ENCODE measurements around the gene ANAPC13. TPM values are rescaled to one million over a fixed set of nuclear protein-coding genes. Genes with fewer than 3 reads are reported as not detected.
A peak's percentile ranks its signal among the peaks of the same experiment; 100 is the strongest.

The ANAPC13 gene
- total and polyA plus RNA-seq, 2 of the 4 experiments (the other 2 are of a cell fraction): 43.4 to 62.9 TPM

DNA sequence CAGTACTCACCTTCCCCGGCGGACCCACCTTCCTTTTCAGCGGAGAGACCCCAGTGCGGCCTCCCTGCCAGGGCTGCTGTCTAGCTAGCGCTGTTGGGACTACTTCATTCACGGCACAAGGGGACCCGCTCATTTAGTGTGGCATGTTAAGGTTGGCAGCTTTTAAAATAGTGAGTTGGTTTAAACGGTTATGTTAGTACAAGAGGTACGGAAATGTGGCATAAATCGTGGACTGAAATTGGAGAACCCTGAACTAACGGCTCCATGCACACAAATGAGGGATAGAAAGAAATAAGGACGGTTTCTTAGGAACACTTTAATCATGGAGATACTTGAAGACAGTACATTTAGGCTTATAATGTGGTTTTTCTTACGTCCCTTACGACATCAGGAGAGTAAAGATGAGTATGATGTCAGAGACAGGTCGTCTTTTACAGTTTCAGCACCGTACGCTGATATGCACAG is 824 bp upstream of the ANAPC13 start:
- peak overlapping the region; percentile 86 for H4K91ac ChIP-seq (ENCODE audit: insufficient read depth, low read depth, low read length)
- 0% methylated on average over 5 of the region's 17 CpGs; no CpG with 5 or more reads in 1 of the 2 experiments for WGBS, 2 experiments (ENCODE audit: extremely low coverage in 2 of 2, insufficient read length in 1 of 2)
- in situ Hi-C loops (cut with MboI; ENCODE audit: low sequenced_read_pairs) (loop anchor here (10.0 to 25.0 kb wide), 2 partner anchors 552 to 674 kb away; partner anchors contain the start of gene SRPRB), intact Hi-C loops (cut with micrococcal nuclease) (loop anchor here (5.0 to 10.0 kb wide), 2 partner anchors 552 to 824 kb away; partner anchors contain the start of gene TOPBP1), dilution Hi-C loops (cut with HindIII; ENCODE audit: low sequenced_read_pairs, unreplicated experiment) (no loop called here)
- H2BK20ac ChIP-seq (ENCODE audit: low read depth, low read length): peak overlapping the region; percentile 8; the same call in 1 of the 2 replicates
- H3K23ac ChIP-seq (ENCODE audit: low read depth, low read length): peak overlapping the region; percentile 97
- peak overlapping the region; percentile 96 for H2AFZ ChIP-seq (replicated peaks; ENCODE audit: low read length, poor library complexity)
- H3K18ac ChIP-seq (ENCODE audit: low read depth, low read length): peak overlapping the region; percentile 90
- H4K20me1 ChIP-seq (ENCODE audit: insufficient read depth, low read length): no peaks in the 10 kb centered on the region
- H3K4ac ChIP-seq (ENCODE audit: low read depth, low read length): peak overlapping the region; percentile 88
- peak overlapping the region; percentile 96 for H3K56ac ChIP-seq (ENCODE audit: extremely low read depth, insufficient read depth, low read length)
- ChIA-PET CTCF (interaction anchor here (0.9 to 1.9 kb wide), 3 partner anchors 11 to 289 kb away, joined by 3 to 6 read pairs (median 4); no protein-coding TSS in a partner anchor), POLR2A (ENCODE audit: unreplicated experiment) (interaction anchor here (0.5 to 1.4 kb wide), 4 partner anchors 132 to 182 kb away, joined by 3 to 8 read pairs (median 4); no protein-coding TSS in a partner anchor)
- peak overlapping the region; percentile 100 for H3K4me2 ChIP-seq (ENCODE audit: low read depth, low read length)
- H3K9me3 ChIP-seq (ENCODE audit: control insufficient read depth, insufficient read depth, low read length): no peaks in the 10 kb centered on the region
- TF ChIP-seq FOS (IDR thresholded peaks at IDR 0.05; ENCODE audit: low read depth, low read length) (no peak), CEBPB (IDR thresholded peaks at IDR 0.05; ENCODE audit: low read depth, low read length) (peak; percentile 29; the same call in 1 of the 2 replicates)
- H3K9ac ChIP-seq (ENCODE audit: low read depth, low read length): peak overlapping the region; percentile 84
- H3K79me1 ChIP-seq (ENCODE audit: low read depth in 1 of 2, low read length in 2 of 2): peaks cover 24 to 50% of the 10 kb centered on the region in 2 experiments
- peak overlapping the region; percentile 54 for H3K4me3 ChIP-seq (ENCODE audit: insufficient read depth, low read depth, low read length)
- peak overlapping the region; percentile 59; the same call in 2 of the 3 replicates for H2BK15ac ChIP-seq (ENCODE audit: low read depth, low read length)
- peak overlapping the region; percentile 93 for H3K27ac ChIP-seq (ENCODE audit: insufficient read depth, low read length)
- no TSS peak for BruUV-seq (replicated peaks)
- H3K9me1 ChIP-seq (ENCODE audit: insufficient read depth, low read length): peaks cover 19% of the 10 kb centered on the region; the same call in 1 of the 2 replicates
- peak overlapping the region; percentile 82 for H2AK9ac ChIP-seq (replicated peaks; ENCODE audit: low read depth, low read length, poor library complexity)
- peak overlapping the region; percentile 58 for H4K5ac ChIP-seq (ENCODE audit: low read depth, low read length)
- H4K8ac ChIP-seq (ENCODE audit: low read depth in 2 of 2, low read length in 2 of 2): peak overlapping the region; percentile 74 to 92
- H3K14ac ChIP-seq (replicated peaks; ENCODE audit: low read depth, low read length): peak overlapping the region; percentile 97
- H2BK120ac ChIP-seq (ENCODE audit: low read depth, low read length): peak overlapping the region; percentile 72
- H2BK5ac ChIP-seq (ENCODE audit: low read depth, low read length, poor library complexity, severe bottlenecking): peak overlapping the region; percentile 96
- no peaks in the 10 kb centered on the region for H3K36me3 ChIP-seq (ENCODE audit: control insufficient read depth, insufficient read depth, low read length)
- DNase-seq: peak; percentile 58
- ATAC-seq (ENCODE audit: low read depth): peak; percentile 7
- peaks cover 19% of the 10 kb centered on the region for H3K4me1 ChIP-seq (ENCODE audit: control insufficient read depth, insufficient read depth, low read length)
- no peaks in the 10 kb centered on the region for H3K27me3 ChIP-seq (ENCODE audit: control insufficient read depth, insufficient read depth, low read length)
- peak overlapping the region; percentile 86 for H2AK5ac ChIP-seq (ENCODE audit: low read depth, low read length)

Measured in IMR-90 (cell line).